ENCODE results near the gene MAT1A. TPM values are rescaled to one million over a fixed set of nuclear protein-coding genes. Genes with fewer than 3 reads are reported as not detected.
A peak's percentile ranks its signal among the peaks of the same experiment; 100 is the strongest.
"Not testable (repeated sequence)": the region's sequence is repeated elsewhere in the genome, so short reads cannot be mapped to it uniquely, and the experiment has no call there.

Gene MAT1A
- total RNA-seq, 6 experiments from 2014 or later: 430 to 1,200 (median 741) TPM

GRCh38 chr10:80315391-80315790 is 25.9 kb upstream of the MAT1A start:
- DNase-seq: no peak
- no CpG with 5 or more reads among the region's 21 CpGs for WGBS (ENCODE audit: insufficient coverage, low coverage, low lambda C conversion rate, missing lambda C conversion rate)

GRCh38 chr10:80313523-80313922 is 24.1 kb upstream of the MAT1A start:
- WGBS (ENCODE audit: insufficient coverage, low coverage, low lambda C conversion rate, missing lambda C conversion rate): 80% methylated on average over 1 of the region's 5 CpGs
- no peak for TF ChIP-seq POLR2A (IDR thresholded peaks at IDR 0.05)
- TF ChIP-seq CTCF (IDR thresholded peaks at IDR 0.05): no peak
- Histone ChIP-seq H3K9me3 (no peaks in the 10 kb centered on the region), H3K27ac (no peak overlapping the region), H3K4me3 (no peak overlapping the region), H3K36me3 (no peaks in the 10 kb centered on the region), H3K4me1 (peaks cover 0 to 9% (median 2%) of the 10 kb centered on the region in 4 donors), H3K27me3 (no peaks in the 10 kb centered on the region)
- ATAC-seq (no peak), DNase-seq (no peak)
- intact Hi-C loops (cut with DNase I): no loop called here

More at GRCh38 chr10:80315391-80315790, 25.9 kb upstream of the MAT1A start:
- H3K36me3 ChIP-seq: no peaks in the 10 kb centered on the region
- H3K4me3 ChIP-seq: no peak overlapping the region
- ATAC-seq: no peak
- H3K27me3 ChIP-seq: no peaks in the 10 kb centered on the region
- intact Hi-C loops (cut with DNase I): no loop called here
- peaks cover 0 to 19% (median 7%) of the 10 kb centered on the region in 4 donors for H3K4me1 ChIP-seq
- H3K27ac ChIP-seq: no peak overlapping the region
- no peaks in the 10 kb centered on the region for H3K9me3 ChIP-seq
- TF ChIP-seq CTCF (IDR thresholded peaks at IDR 0.05) (no peak), POLR2A (IDR thresholded peaks at IDR 0.05) (no peak)

GRCh38 chr10:80305989-80306388 is 16.5 kb upstream of the MAT1A start:
- WGBS (ENCODE audit: insufficient coverage, low coverage, low lambda C conversion rate, missing lambda C conversion rate): 78% methylated on average over 3 of the region's 3 CpGs
- H3K36me3 ChIP-seq: not testable (repeated sequence)

GRCh38 chr10:80296942-80297341 is 7.5 kb upstream of the MAT1A start:
- ATAC-seq (no peak), DNase-seq (no peak)
- WGBS (ENCODE audit: insufficient coverage, low coverage, low lambda C conversion rate, missing lambda C conversion rate): 74% methylated on average over 3 of the region's 3 CpGs
- Histone ChIP-seq H3K4me3 (no peak overlapping the region), H3K27ac (no peak overlapping the region), H3K9me3 (peaks cover 0 to 9% (median 0%) of the 10 kb centered on the region in 4 donors), H3K27me3 (no peaks in the 10 kb centered on the region), H3K36me3 (no peaks in the 10 kb centered on the region), H3K4me1 (peaks cover 0 to 19% (median 6%) of the 10 kb centered on the region in 4 donors)
- intact Hi-C loops (cut with DNase I): no loop called here
- TF ChIP-seq CTCF (IDR thresholded peaks at IDR 0.05) (no peak), POLR2A (IDR thresholded peaks at IDR 0.05) (no peak)

More at GRCh38 chr10:80305989-80306388, 16.5 kb upstream of the MAT1A start:
- H3K9me3 ChIP-seq; ATAC-seq; intact Hi-C loops (cut with DNase I); H3K27ac ChIP-seq; H3K4me1 ChIP-seq; H3K4me3 ChIP-seq; DNase-seq; H3K27me3 ChIP-seq: not testable (repeated sequence)

- peak; percentile 48 to 60 (median 52) for ATAC-seq
- DNase-seq: peak; percentile 22 to 80 (median 63)
- intact Hi-C loops (cut with DNase I): no loop called here
- Histone ChIP-seq H3K9me3 (no peaks in the 10 kb centered on the region), H3K36me3 (peaks cover 0 to 9% (median 0%) of the 10 kb centered on the region in 4 donors), H3K4me3 (peak overlapping the region in 2 of 3 donors; percentile 2 to 20), H3K27me3 (no peaks in the 10 kb centered on the region), H3K4me1 (peaks cover 0 to 34% (median 7%) of the 10 kb centered on the region in 4 donors), H3K27ac (peak overlapping the region; percentile 69 to 93 (median 92))
- TF ChIP-seq CTCF (IDR thresholded peaks at IDR 0.05): no peak
- no peak for TF ChIP-seq POLR2A (IDR thresholded peaks at IDR 0.05)
- 40% methylated on average over 5 of the region's 6 CpGs for WGBS (ENCODE audit: insufficient coverage, low coverage, low lambda C conversion rate, missing lambda C conversion rate)
Measured at GRCh38 chr10:80292607-80293239, 3.3 kb upstream of the MAT1A start.
